ENCODE data around the gene ILK. TPM values are rescaled to one million over a fixed set of nuclear protein-coding genes. Genes with fewer than 3 reads are reported as not detected.

Gene ILK
- total RNA-seq, 2 donors from 2014 or later = 114 to 118 TPM

DNA sequence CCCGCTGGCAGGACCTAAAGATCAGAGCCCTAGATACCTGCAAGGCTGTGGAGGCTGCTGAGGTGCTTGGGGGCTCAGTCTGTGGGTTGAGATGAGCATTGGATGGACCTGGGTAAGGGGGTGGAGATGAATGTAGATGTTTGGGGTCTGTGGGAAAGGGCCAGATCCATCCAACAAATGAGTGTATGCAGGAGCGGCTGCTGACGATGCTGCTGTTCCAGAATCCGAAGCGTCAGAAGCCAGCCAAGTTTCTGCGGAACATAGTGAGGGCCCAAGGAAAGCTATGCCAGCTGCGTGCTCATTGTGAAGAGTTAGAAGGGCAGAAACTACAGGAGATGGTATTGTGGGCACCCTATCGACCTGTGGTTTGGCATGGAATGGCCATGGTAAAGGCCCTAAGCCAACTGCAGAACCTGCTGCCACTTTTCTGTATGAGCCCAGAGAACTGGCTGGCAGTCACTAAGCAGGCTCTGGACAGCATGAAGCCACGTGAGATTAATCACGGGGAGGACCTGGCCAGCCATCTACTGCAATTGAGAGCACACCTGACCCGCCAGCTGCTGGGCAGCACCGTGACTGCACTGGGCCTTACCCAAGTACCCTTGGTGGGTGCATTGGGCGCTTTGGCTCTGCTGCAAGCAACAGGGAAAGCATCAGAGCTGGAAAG lies 36.7 kb upstream of the ILK start:
- H3K9me3 Mint-ChIP-seq = no peaks in the 10 kb centered on the region
- H3K27ac Mint-ChIP-seq = no peak overlapping the region
- DNase-seq = no peak
- H3K4me1 Mint-ChIP-seq (ENCODE audit: low read depth) = no peaks in the 10 kb centered on the region
- H3K4me3 Mint-ChIP-seq = no peak overlapping the region
- peaks cover 0 to 5% of the 10 kb centered on the region in 2 donors for H3K36me3 Mint-ChIP-seq (ENCODE audit: insufficient read depth in 2 of 2)
- ATAC-seq (replicated peaks in 1 of 2) = no peak
- no peaks in the 10 kb centered on the region for H3K27me3 Mint-ChIP-seq (ENCODE audit: low read depth)

DNA sequence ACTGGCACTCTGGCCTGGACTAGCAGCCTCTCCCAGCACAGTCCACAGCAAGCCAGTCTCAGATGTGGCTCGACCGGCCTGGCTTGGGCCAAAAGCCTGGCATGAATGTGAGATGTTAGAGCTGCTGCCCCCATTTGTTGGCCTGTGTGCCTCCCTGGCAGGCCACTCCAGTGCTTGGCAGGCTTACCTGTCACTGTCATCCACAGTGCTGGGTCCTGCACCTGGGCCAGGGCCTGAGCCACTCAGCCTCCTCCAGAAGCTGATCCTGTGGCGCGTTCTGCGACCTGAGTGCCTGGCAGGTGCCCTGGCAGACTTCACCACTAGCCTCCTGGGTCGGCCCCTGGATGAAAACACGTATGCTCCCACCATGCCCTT lies 36.2 kb upstream of the ILK start:
- no peaks in the 10 kb centered on the region for H3K9me3 Mint-ChIP-seq
- no peaks in the 10 kb centered on the region for H3K27me3 Mint-ChIP-seq (ENCODE audit: low read depth)
- DNase-seq (no peak), ATAC-seq (replicated peaks in 1 of 2) (no peak)
- H3K4me3 Mint-ChIP-seq = no peak overlapping the region
- H3K36me3 Mint-ChIP-seq (ENCODE audit: insufficient read depth in 2 of 2) = peaks cover 0 to 4% of the 10 kb centered on the region in 2 donors
- H3K4me1 Mint-ChIP-seq (ENCODE audit: low read depth) = no peaks in the 10 kb centered on the region
- H3K27ac Mint-ChIP-seq = no peak overlapping the region

DNA sequence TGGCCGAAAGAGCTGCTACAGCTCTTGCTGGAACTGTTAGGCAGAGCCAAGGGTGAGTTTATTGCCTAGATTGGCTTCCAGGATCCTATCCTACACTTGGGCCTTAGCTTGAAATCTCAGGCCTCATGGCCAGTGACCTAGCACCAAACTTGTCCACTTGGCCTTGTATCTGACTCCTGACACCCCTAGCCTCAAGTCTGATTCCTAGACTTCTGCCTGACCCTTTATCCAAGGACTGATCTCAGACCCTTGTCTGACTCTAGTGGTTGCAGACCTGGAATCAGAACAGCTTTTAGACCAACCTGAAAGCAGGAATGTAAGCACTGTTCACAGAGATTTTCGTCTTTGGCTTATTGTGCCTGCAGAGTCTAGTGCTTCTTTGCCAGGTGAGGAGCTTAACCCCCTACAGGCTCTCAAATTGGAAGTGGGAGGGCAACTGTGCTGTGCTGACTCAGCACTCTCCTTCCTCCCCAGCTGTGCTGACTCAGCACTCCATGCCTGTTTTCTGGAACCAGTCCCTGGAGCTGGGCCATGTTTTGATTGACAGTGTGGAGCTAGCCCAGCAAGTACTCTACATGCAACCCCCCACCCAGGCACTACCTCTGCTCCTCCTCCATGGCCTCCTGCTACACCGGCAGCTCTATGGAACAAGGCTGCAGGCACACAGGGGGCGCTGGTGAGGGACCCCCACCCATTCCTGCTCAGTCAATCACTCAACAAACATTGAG lies 35.2 kb upstream of the ILK start:
- no peak for ATAC-seq (replicated peaks in 1 of 2)
- Mint-ChIP-seq H3K27ac (no peak overlapping the region), H3K4me1 (ENCODE audit: low read depth) (no peaks in the 10 kb centered on the region), H3K4me3 (no peak overlapping the region), H3K9me3 (no peaks in the 10 kb centered on the region), H3K36me3 (ENCODE audit: insufficient read depth in 2 of 2) (peaks cover 0 to 5% of the 10 kb centered on the region in 2 donors), H3K27me3 (ENCODE audit: low read depth) (no peaks in the 10 kb centered on the region)
- no peak for DNase-seq

- DNase-seq = no peak
- no peak overlapping the region for H3K27ac Mint-ChIP-seq
- no peaks in the 10 kb centered on the region for H3K4me1 Mint-ChIP-seq (ENCODE audit: low read depth)
- no peak for ATAC-seq (replicated peaks in 1 of 2)
- H3K36me3 Mint-ChIP-seq (ENCODE audit: insufficient read depth in 2 of 2) = peaks cover 0 to 5% of the 10 kb centered on the region in 2 donors
- no peaks in the 10 kb centered on the region for H3K9me3 Mint-ChIP-seq
- H3K4me3 Mint-ChIP-seq = no peak overlapping the region
- H3K27me3 Mint-ChIP-seq (ENCODE audit: low read depth) = no peaks in the 10 kb centered on the region
Observed at GRCh38 chr11:6569706-6570105, 33.9 kb upstream of the ILK start.

GRCh38 chr11:6570691-6571427 lies 32.7 kb upstream of the ILK start:
- no peak for DNase-seq
- H3K4me3 Mint-ChIP-seq = no peak overlapping the region
- no peak for ATAC-seq (replicated peaks in 1 of 2)
- H3K27ac Mint-ChIP-seq = no peak overlapping the region
- no peaks in the 10 kb centered on the region for H3K27me3 Mint-ChIP-seq (ENCODE audit: low read depth)
- peaks cover 5% of the 10 kb centered on the region for H3K4me1 Mint-ChIP-seq (ENCODE audit: low read depth)
- no peaks in the 10 kb centered on the region for H3K9me3 Mint-ChIP-seq
- peaks cover 0 to 5% of the 10 kb centered on the region in 2 donors for H3K36me3 Mint-ChIP-seq (ENCODE audit: insufficient read depth in 2 of 2)

- Mint-ChIP-seq H3K4me1 (ENCODE audit: low read depth) (peaks cover 5% of the 10 kb centered on the region), H3K27me3 (ENCODE audit: low read depth) (no peaks in the 10 kb centered on the region), H3K9me3 (no peaks in the 10 kb centered on the region), H3K36me3 (ENCODE audit: insufficient read depth in 2 of 2) (peaks cover 0 to 7% of the 10 kb centered on the region in 2 donors), H3K4me3 (no peak overlapping the region), H3K27ac (no peak overlapping the region)
- ATAC-seq (replicated peaks in 1 of 2) (no peak), DNase-seq (no peak)
Observed at GRCh38 chr11:6571434-6572008, 32.1 kb upstream of the ILK start.

DNA sequence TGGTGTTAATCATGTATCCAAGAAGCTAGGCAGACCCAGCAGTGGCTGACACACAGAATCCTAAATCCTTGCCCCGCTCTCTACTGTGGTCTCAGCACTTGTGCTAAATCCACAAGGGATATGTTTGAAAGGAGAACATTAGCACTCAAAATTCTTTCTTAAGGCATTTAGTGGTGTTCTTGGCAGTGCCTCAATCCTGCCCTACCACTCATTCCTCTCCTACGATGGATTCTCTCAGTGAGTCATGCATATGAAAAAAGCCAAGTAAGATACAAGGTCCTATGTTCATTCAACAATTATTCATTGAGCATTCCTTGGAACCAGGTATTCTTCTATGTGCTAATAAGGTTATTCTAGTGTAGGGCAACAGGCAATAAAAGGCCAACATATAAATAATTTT lies 31.4 kb upstream of the ILK start:
- Mint-ChIP-seq H3K36me3 (ENCODE audit: insufficient read depth in 2 of 2) (peaks cover 0 to 8% of the 10 kb centered on the region in 2 donors), H3K27ac (no peak overlapping the region), H3K27me3 (ENCODE audit: low read depth) (no peaks in the 10 kb centered on the region), H3K4me3 (no peak overlapping the region), H3K4me1 (ENCODE audit: low read depth) (peaks cover 5% of the 10 kb centered on the region), H3K9me3 (no peaks in the 10 kb centered on the region)
- no peak for ATAC-seq (replicated peaks in 1 of 2)
- DNase-seq = no peak

- Mint-ChIP-seq H3K9me3 (no peaks in the 10 kb centered on the region), H3K27ac (no peak overlapping the region)
- no peak for ATAC-seq (replicated peaks in 1 of 2)
Observed at GRCh38 chr11:6574816-6575715, 28.5 kb upstream of the ILK start.

GRCh38 chr11:6576471-6577373 lies 26.9 kb upstream of the ILK start:
- no peaks in the 10 kb centered on the region for H3K27me3 Mint-ChIP-seq (ENCODE audit: low read depth)
- H3K4me1 Mint-ChIP-seq (ENCODE audit: low read depth) = peaks cover 5% of the 10 kb centered on the region
- H3K36me3 Mint-ChIP-seq (ENCODE audit: insufficient read depth in 2 of 2) = peaks cover 5 to 7% of the 10 kb centered on the region in 2 donors
- H3K4me3 Mint-ChIP-seq = no peak overlapping the region
- H3K27ac Mint-ChIP-seq = no peak overlapping the region
- DNase-seq (no peak), ATAC-seq (replicated peaks in 1 of 2) (no peak)
- H3K9me3 Mint-ChIP-seq = no peaks in the 10 kb centered on the region

More at GRCh38 chr11:6574816-6575715, 28.5 kb upstream of the ILK start:
- H3K36me3 Mint-ChIP-seq (ENCODE audit: insufficient read depth in 2 of 2) = peaks cover 0 to 4% of the 10 kb centered on the region in 2 donors
- DNase-seq = no peak
- H3K4me1 Mint-ChIP-seq (ENCODE audit: low read depth) = peaks cover 5% of the 10 kb centered on the region
- no peak overlapping the region for H3K4me3 Mint-ChIP-seq
- H3K27me3 Mint-ChIP-seq (ENCODE audit: low read depth) = no peaks in the 10 kb centered on the region

- peaks cover 5% of the 10 kb centered on the region for H3K4me1 Mint-ChIP-seq (ENCODE audit: low read depth)
- H3K36me3 Mint-ChIP-seq (ENCODE audit: insufficient read depth in 2 of 2) = peaks cover 8 to 16% of the 10 kb centered on the region in 2 donors
- no peak overlapping the region for H3K27ac Mint-ChIP-seq
- H3K27me3 Mint-ChIP-seq (ENCODE audit: low read depth) = no peaks in the 10 kb centered on the region
- peaks cover 3% of the 10 kb centered on the region in 2 donors for H3K9me3 Mint-ChIP-seq
- H3K4me3 Mint-ChIP-seq = no peak overlapping the region
- DNase-seq (no peak), ATAC-seq (replicated peaks in 1 of 2) (no peak)
Observed at GRCh38 chr11:6578134-6578533, 25.4 kb upstream of the ILK start.

GRCh38 chr11:6579681-6580080 lies 23.9 kb upstream of the ILK start:
- H3K27me3 Mint-ChIP-seq (ENCODE audit: low read depth) = no peaks in the 10 kb centered on the region
- DNase-seq = no peak
- H3K27ac Mint-ChIP-seq = no peak overlapping the region
- ATAC-seq (replicated peaks in 1 of 2) = no peak
- peaks cover 15 to 31% of the 10 kb centered on the region in 2 donors for H3K36me3 Mint-ChIP-seq (ENCODE audit: insufficient read depth in 2 of 2)
- H3K4me3 Mint-ChIP-seq = no peak overlapping the region
- H3K4me1 Mint-ChIP-seq (ENCODE audit: low read depth) = peaks cover 5% of the 10 kb centered on the region
- H3K9me3 Mint-ChIP-seq = peaks cover 8 to 9% of the 10 kb centered on the region in 2 donors
